Chondrocyte (in vitro differentiated cells): Measurements from ENCODE around the gene ACAP3. TPM values are rescaled to one million over a fixed set of nuclear protein-coding genes. Genes with fewer than 3 reads are reported as not detected.

Source experiments
- DNase-seq: peaks from one replicate; pipeline ENCODE4 v3.0.0; 2021; ENCODE audit warnings: mixed read lengths, low spot score
- H3K27ac Mint-ChIP-seq: one replicate; pipeline ENCODE4 v1.8.0; 2021; ENCODE audit warnings: mild to moderate bottlenecking, moderate library complexity, mixed read lengths; ENCODE audit not compliant: unreplicated experiment
- H3K27me3 Mint-ChIP-seq: 2 replicates; pipeline ENCODE4 v1.8.0; 2021; ENCODE audit warnings: low read depth, mixed read lengths
- H3K36me3 Mint-ChIP-seq: 2 replicates; pipeline ENCODE4 v1.8.0; 2021; ENCODE audit warnings: low read depth, mixed read lengths
- H3K4me1 Mint-ChIP-seq: 2 replicates; pipeline ENCODE4 v1.8.0; 2021; ENCODE audit warnings: low read depth, mild to moderate bottlenecking, mixed read lengths
- H3K4me3 Mint-ChIP-seq: one replicate; pipeline ENCODE4 v1.8.0; 2021; ENCODE audit warnings: mild to moderate bottlenecking, moderate library complexity, mixed read lengths; ENCODE audit not compliant: unreplicated experiment
- H3K9me3 Mint-ChIP-seq: 2 replicates; pipeline ENCODE4 v1.8.0; 2021; ENCODE audit warnings: low read depth, mixed read lengths
- total RNA-seq: library from RNA; stranded (reverse); gene quantifications from 3 replicates; pipeline ENCODE4 v1.2.1, GENCODE V29; 2021
- TF ChIP-seq, protein P1 (sequence below): fragments of 200-600 bp; sonication (generic); IDR thresholded peaks from 2 replicates; pipeline ENCODE4 v1.5.0; 2021; ENCODE audit warnings: antibody characterized with exemption, mild to moderate bottlenecking, moderate library complexity

ACAP3 gene
- total RNA-seq, 1 donor from 2014 or later = 51.9 TPM

DNA sequence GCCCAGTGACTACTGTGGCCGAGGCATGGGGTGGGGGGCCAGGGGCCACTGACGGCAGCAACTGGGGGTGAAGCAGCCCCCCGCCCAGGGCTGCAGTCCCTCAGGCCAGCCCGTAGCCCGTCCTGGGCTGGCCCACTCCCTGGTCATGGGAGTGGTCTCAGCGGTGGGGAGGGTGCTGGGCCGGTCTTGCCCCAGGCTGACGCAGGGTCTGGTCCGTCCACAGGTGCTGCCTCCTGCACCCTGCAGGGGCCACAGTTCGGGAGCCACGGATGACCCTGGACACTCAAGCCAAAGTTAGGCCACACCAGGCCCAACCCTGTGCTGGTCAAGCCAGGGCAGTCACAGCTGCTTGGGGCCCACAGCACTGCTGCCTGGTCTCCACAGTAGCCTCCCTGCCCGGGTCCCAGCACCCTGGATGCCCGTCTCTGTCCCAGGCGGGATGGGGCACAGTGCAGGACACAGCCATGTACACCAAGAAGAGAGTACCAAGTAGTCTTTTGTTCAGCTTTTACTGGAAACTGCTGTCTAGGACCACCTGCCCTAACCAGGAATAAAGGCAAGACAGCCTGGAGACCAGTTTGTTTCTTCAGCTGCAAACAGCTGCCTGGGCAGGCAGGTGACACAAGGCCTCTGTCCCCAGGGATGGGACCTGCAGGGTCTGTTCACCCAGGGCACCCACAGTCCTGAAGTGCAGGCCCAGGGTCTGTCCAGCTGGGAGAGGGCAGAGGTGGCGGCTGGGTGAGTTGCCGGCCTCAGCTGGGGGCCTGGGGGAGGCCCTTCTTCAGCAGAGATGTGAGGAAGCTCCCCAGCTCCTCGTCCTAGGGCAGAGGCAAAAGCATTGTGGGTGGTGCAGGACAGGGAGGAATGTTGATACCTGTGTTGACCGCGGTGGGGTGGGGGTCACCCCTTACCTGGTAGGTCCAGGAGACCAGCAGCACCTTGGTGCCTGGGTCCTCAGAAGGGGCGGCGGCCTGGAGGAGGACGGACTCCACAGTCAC lies 3.7 kb upstream of the ACAP3 start:
- Mint-ChIP-seq H3K4me3 (no peak overlapping the region), H3K4me1 (peaks cover 8% of the 10 kb centered on the region), H3K36me3 (peaks cover 12% of the 10 kb centered on the region), H3K27ac (no peak overlapping the region), H3K9me3 (no peaks in the 10 kb centered on the region), H3K27me3 (no peaks in the 10 kb centered on the region)
- TF ChIP-seq, protein P1, sequence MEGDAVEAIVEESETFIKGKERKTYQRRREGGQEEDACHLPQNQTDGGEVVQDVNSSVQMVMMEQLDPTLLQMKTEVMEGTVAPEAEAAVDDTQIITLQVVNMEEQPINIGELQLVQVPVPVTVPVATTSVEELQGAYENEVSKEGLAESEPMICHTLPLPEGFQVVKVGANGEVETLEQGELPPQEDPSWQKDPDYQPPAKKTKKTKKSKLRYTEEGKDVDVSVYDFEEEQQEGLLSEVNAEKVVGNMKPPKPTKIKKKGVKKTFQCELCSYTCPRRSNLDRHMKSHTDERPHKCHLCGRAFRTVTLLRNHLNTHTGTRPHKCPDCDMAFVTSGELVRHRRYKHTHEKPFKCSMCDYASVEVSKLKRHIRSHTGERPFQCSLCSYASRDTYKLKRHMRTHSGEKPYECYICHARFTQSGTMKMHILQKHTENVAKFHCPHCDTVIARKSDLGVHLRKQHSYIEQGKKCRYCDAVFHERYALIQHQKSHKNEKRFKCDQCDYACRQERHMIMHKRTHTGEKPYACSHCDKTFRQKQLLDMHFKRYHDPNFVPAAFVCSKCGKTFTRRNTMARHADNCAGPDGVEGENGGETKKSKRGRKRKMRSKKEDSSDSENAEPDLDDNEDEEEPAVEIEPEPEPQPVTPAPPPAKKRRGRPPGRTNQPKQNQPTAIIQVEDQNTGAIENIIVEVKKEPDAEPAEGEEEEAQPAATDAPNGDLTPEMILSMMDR = no peak
- no peak for DNase-seq

DNA sequence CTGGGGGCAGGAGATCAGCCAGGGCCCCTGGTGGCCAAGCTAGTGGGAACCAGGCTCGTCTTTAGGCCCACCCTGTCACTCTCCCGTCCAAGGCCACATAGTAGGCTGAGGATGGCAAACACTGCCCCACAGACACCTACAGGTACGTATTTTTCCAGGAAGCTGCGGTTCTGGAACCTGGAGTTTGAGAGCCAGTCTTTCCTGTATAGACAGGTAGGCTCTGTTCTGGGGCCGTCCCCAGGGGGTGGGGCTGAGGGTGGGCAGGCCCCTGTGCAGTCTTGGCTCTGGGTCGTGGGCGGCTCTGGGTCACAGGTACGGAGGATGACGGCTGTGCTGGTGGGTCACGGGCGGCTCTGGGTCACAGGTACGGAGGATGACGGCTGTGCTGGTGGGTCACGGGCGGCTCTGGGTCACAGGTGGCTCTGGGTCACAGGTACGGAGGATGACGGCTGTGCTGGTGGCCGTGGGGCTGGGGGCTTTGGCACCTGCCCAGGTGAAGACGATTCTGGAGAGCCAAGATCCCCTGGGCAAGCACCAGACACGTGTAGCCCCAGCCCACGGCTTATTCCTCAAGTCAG lies 2.8 kb upstream of the ACAP3 start:
- no peak overlapping the region for H3K27ac Mint-ChIP-seq
- H3K36me3 Mint-ChIP-seq = peaks cover 10% of the 10 kb centered on the region
- no peaks in the 10 kb centered on the region for H3K9me3 Mint-ChIP-seq
- no peak for DNase-seq
- TF ChIP-seq, protein P1 = no peak
- no peaks in the 10 kb centered on the region for H3K27me3 Mint-ChIP-seq
- H3K4me1 Mint-ChIP-seq = peaks cover 17% of the 10 kb centered on the region
- peak overlapping the region; percentile 12 for H3K4me3 Mint-ChIP-seq

DNA sequence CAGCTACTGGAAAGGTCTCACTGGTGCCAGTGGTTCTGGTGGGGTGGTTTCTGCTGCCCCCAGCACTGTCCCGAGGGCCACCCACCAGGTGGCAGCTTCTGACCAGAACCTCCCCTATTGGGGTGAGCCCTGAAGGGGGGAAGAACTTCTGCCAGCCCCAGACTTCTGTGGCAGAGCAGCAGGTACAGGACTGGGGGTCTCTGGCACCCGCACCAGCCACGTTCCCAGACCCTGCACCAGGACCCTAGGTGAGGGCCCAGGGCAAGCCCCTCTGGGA lies 2.3 kb upstream of the ACAP3 start:
- DNase-seq = no peak
- Mint-ChIP-seq H3K36me3 (peaks cover 10% of the 10 kb centered on the region), H3K27ac (no peak overlapping the region), H3K27me3 (no peaks in the 10 kb centered on the region), H3K9me3 (no peaks in the 10 kb centered on the region), H3K4me1 (peaks cover 22% of the 10 kb centered on the region), H3K4me3 (peak overlapping the region; percentile 70)
- TF ChIP-seq, protein P1 = no peak

DNA sequence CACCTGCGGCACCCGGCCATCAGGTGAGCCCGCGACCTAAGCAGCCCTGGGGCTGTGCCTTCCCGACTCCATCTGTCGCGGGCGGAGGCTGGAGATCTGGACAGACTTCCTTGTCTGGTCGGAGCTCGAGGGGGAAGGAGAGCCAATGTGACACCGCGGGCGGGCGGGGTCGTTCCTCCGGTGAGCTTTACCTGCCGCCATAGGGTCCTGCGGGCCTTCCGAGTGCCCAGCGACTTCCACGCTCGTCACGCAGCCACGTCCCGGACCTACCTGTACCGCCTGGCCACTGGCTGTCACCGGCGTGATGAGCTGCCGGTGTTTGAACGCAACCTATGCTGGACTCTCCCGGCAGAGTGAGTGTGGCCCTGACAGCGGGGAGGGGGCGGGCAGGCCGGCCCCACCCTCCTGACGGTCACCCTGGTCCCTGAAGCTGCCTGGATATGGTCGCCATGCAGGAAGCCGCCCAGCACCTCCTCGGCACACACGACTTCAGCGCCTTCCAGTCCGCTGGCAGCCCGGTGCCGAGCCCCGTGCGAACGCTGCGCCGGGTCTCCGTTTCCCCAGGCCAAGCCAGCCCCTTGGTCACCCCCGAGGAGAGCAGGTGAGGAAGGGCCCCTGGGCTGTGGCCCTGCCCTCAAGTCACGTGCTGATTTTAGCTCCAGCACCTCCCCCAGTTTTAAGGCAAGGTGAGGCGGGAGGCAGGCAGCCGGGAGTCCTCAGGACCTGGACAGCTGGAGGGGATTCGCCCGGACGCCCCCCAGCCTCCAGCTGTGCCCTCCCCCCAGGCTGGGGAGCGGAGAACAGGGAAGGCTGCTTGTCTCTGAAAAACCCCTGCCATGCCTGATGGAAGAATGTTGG lies 1.8 kb upstream of the ACAP3 start:
- Mint-ChIP-seq H3K4me3 (peak overlapping the region; percentile 70), H3K36me3 (peaks cover 7% of the 10 kb centered on the region), H3K9me3 (no peaks in the 10 kb centered on the region), H3K27ac (peak overlapping the region; percentile 36), H3K27me3 (no peaks in the 10 kb centered on the region), H3K4me1 (peaks cover 28% of the 10 kb centered on the region)
- DNase-seq = no peak
- TF ChIP-seq, protein P1 = no peak

DNA sequence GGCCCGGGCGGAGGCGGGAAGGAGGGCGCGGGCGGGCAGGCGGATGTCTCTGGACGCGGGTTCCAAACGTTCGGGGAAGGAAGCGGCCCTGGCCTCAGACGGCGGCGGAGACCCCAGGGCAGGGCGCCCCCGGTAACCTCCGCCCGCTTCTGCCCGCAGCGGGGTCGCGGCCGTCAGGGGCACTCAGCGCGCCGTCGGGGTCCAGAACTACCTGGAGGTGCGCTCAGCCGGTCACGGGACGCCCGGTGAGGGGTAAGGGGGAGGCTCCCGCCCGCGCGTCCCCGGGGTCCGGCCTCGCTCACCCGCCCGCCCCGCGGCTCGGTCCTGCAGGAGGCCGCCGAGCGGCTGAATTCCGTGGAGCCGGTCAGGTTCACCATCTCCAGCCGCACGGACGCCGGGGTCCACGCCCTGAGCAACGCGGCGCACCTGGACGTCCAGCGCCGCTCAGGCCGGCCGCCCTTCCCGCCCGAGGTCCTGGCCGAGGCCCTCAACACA lies 1.1 kb upstream of the ACAP3 start:
- peak overlapping the region; percentile 71 for H3K27ac Mint-ChIP-seq
- TF ChIP-seq, protein P1 = no peak

More for the DNA sequence above, 1.1 kb upstream of the ACAP3 start:
- Mint-ChIP-seq H3K27me3 (no peaks in the 10 kb centered on the region), H3K4me1 (peaks cover 30% of the 10 kb centered on the region), H3K9me3 (no peaks in the 10 kb centered on the region), H3K4me3 (peak overlapping the region; percentile 75), H3K36me3 (peaks cover 6% of the 10 kb centered on the region)
- no peak for DNase-seq
